ENCODE measurements around the gene IFFO2.

GRCh38 chr1:18893120-18893519, 63.4 kb downstream of the IFFO2 start:
- TF ChIP-seq CTCF (IDR thresholded peaks at IDR 0.05) (no peak), EZH2 (IDR thresholded peaks at IDR 0.05; ENCODE audit: borderline replicate concordance, insufficient read depth, low read depth, low read length, poor library complexity, severe bottlenecking) (no peak)
